HG02884 (cell line): Measurements from ENCODE around the gene PNLIPRP1.

Experiments used
- ATAC-seq: cut with Tn5 transposase; IDR thresholded peaks from one replicate; pipeline ENCODE4 v1.9.1; 2021; ENCODE audit warnings: mild to moderate bottlenecking, moderate library complexity; ENCODE audit not compliant: unreplicated experiment

Gene PNLIPRP1

GRCh38 chr10:116629340-116629739, 38.6 kb downstream of the PNLIPRP1 start:
- ATAC-seq = no peak

- ATAC-seq = no peak
Observed at GRCh38 chr10:116630020-116630419, 39.3 kb downstream of the PNLIPRP1 start.

- no peak for ATAC-seq
Observed at GRCh38 chr10:116631871-116632295, 41.1 kb downstream of the PNLIPRP1 start.

- ATAC-seq = no peak
Observed at GRCh38 chr10:116632596-116633215, 41.9 kb downstream of the PNLIPRP1 start.

GRCh38 chr10:116633216-116633600, 42.4 kb downstream of the PNLIPRP1 start:
- no peak for ATAC-seq

GRCh38 chr10:116634126-116634975, 43.6 kb downstream of the PNLIPRP1 start:
- ATAC-seq = no peak

GRCh38 chr10:116636385-116636784, 45.6 kb downstream of the PNLIPRP1 start:
- no peak for ATAC-seq

GRCh38 chr10:116636976-116637375, 46.2 kb downstream of the PNLIPRP1 start:
- no peak for ATAC-seq

GRCh38 chr10:116637830-116638229, 47.1 kb downstream of the PNLIPRP1 start:
- no peak for ATAC-seq

- no peak for ATAC-seq
Observed at GRCh38 chr10:116646502-116646901, 55.7 kb downstream of the PNLIPRP1 start.

- no peak for ATAC-seq
Observed at GRCh38 chr10:116648903-116649302, 58.1 kb downstream of the PNLIPRP1 start.

GRCh38 chr10:116653885-116654284, 63.1 kb downstream of the PNLIPRP1 start:
- no peak for ATAC-seq

- ATAC-seq = no peak
Observed at GRCh38 chr10:116654816-116655215, 64.1 kb downstream of the PNLIPRP1 start.

GRCh38 chr10:116655568-116655967, 64.8 kb downstream of the PNLIPRP1 start:
- no peak for ATAC-seq

GRCh38 chr10:116656044-116656443, 65.3 kb downstream of the PNLIPRP1 start:
- no peak for ATAC-seq

- ATAC-seq = no peak
Observed at GRCh38 chr10:116657863-116658551, 67.2 kb downstream of the PNLIPRP1 start.
